Activated CD8-positive, alpha-beta T cell treated with anti-CD3 and anti-CD28 coated beads for 36 hours (primary cell): Measurements from ENCODE around the gene TBXAS1. TPM values are rescaled to one million over a fixed set of nuclear protein-coding genes. Genes with fewer than 3 reads are reported as not detected.

Experiments
- ATAC-seq: fragments of 200-7000 bp; cut with Tn5 transposase; one replicate; pipeline ENCODE4 v1.10.0; 2021; ENCODE audit warnings: mild to moderate bottlenecking, moderate library complexity
- CTCF ChIA-PET: fragments of 350-600 bp; sonication (Branson Sonifier 250); formaldehyde crosslinking; loops from one replicate; lab custom pipeline; 2021; ENCODE audit warnings: antibody characterized with exemption; lab: Charles Lee
- POLR2A ChIA-PET: fragments of 350-600 bp; sonication (Branson Sonifier 250); formaldehyde crosslinking; loops from one replicate; lab custom pipeline; 2021; ENCODE audit warnings: antibody characterized with exemption; lab: Charles Lee
- DNase-seq: peaks from one replicate; pipeline ENCODE4 v3.0.0-alpha.2; 2020
- H3K27ac Mint-ChIP-seq: one replicate; pipeline ENCODE4 v1.8.0; 2021; ENCODE audit warnings: mild to moderate bottlenecking, mixed read lengths
- H3K27me3 Mint-ChIP-seq: one replicate; pipeline ENCODE4 v1.8.0; 2021; ENCODE audit warnings: mixed read lengths
- H3K36me3 Mint-ChIP-seq: one replicate; pipeline ENCODE4 v1.8.0; 2021; ENCODE audit warnings: low read depth, mixed read lengths
- H3K4me1 Mint-ChIP-seq: one replicate; pipeline ENCODE4 v1.8.0; 2021; ENCODE audit warnings: low read depth, mixed read lengths
- H3K4me3 Mint-ChIP-seq: one replicate; pipeline ENCODE4 v1.8.0; 2021; ENCODE audit warnings: mild to moderate bottlenecking, moderate library complexity, mixed read lengths
- H3K9me3 Mint-ChIP-seq: one replicate; pipeline ENCODE4 v1.8.0; 2021; ENCODE audit warnings: mixed read lengths
- CTCF ChIP-seq: fragments of 200-600 bp; IDR thresholded peaks from one replicate; pipeline ENCODE4 v1.8.0; 2022; ENCODE audit warnings: antibody characterized with exemption, mild to moderate bottlenecking
- intact Hi-C: fragments of 100-400 bp; cut with micrococcal nuclease; formaldehyde crosslinking; loops from one replicate; pipeline ENCODE4 v1.10.0; 2022
- total RNA-seq, 2 experiments: library from RNA; stranded (reverse); gene quantifications; one replicate each; pipeline ENCODE4 v1.2.3, GENCODE V29; 2021

TBXAS1 gene
- total RNA-seq, 2 experiments from 2014 or later = 1.5 to 2.1 TPM

- Mint-ChIP-seq H3K4me3 (no peak overlapping the region), H3K36me3 (no peaks in the 10 kb centered on the region), H3K27ac (no peak overlapping the region), H3K4me1 (peaks cover 9% of the 10 kb centered on the region), H3K27me3 (peaks cover 10% of the 10 kb centered on the region), H3K9me3 (peaks cover 8% of the 10 kb centered on the region)
- ChIA-PET CTCF (interaction anchor here (1.2 kb wide), 2 partner anchors 61 to 339 kb away, joined by 3 read pairs; no protein-coding TSS in a partner anchor), POLR2A (interaction anchor here (1.4 kb wide), 1 partner anchor 12 kb away, joined by 4 read pairs; no protein-coding TSS in a partner anchor)
- DNase-seq (no peak), ATAC-seq (no peak)
- intact Hi-C loops = no loop called here
- TF ChIP-seq CTCF = no peak
Observed at GRCh38 chr7:139941421-139941820, 112.4 kb downstream of the TBXAS1 start.

GRCh38 chr7:139941866-139942265 lies 112.8 kb downstream of the TBXAS1 start:
- intact Hi-C loops = no loop called here
- Mint-ChIP-seq H3K36me3 (no peaks in the 10 kb centered on the region), H3K4me3 (no peak overlapping the region), H3K4me1 (peaks cover 9% of the 10 kb centered on the region), H3K27ac (no peak overlapping the region), H3K9me3 (peaks cover 8% of the 10 kb centered on the region), H3K27me3 (peaks cover 10% of the 10 kb centered on the region)
- POLR2A ChIA-PET = no interaction called here
- ATAC-seq (no peak), DNase-seq (no peak)
- TF ChIP-seq CTCF = no peak
- CTCF ChIA-PET = no interaction called here

- intact Hi-C loops = no loop called here
- no peak overlapping the region for H3K27ac Mint-ChIP-seq
- ChIA-PET POLR2A (no interaction called here), CTCF (no interaction called here)
- peaks cover 12% of the 10 kb centered on the region for H3K9me3 Mint-ChIP-seq
- no peak overlapping the region for H3K4me3 Mint-ChIP-seq
- peaks cover 7% of the 10 kb centered on the region for H3K4me1 Mint-ChIP-seq
- ATAC-seq (no peak), DNase-seq (no peak)
- peaks cover 10% of the 10 kb centered on the region for H3K27me3 Mint-ChIP-seq
- no peaks in the 10 kb centered on the region for H3K36me3 Mint-ChIP-seq
- no peak for TF ChIP-seq CTCF
Observed at GRCh38 chr7:139942636-139943035, 113.6 kb downstream of the TBXAS1 start.

- ChIA-PET POLR2A (no interaction called here), CTCF (interaction anchor here (0.9 to 1.0 kb wide), 2 partner anchors 10 to 42 kb away, joined by 3 read pairs; no protein-coding TSS in a partner anchor)
- ATAC-seq = no peak
- peaks cover 12% of the 10 kb centered on the region for H3K9me3 Mint-ChIP-seq
- no peak overlapping the region for H3K4me3 Mint-ChIP-seq
- peaks cover 7% of the 10 kb centered on the region for H3K4me1 Mint-ChIP-seq
- H3K27me3 Mint-ChIP-seq = peaks cover 9% of the 10 kb centered on the region
- DNase-seq = no peak
- H3K27ac Mint-ChIP-seq = no peak overlapping the region
- no peak for TF ChIP-seq CTCF
- H3K36me3 Mint-ChIP-seq = no peaks in the 10 kb centered on the region
- intact Hi-C loops = no loop called here
Observed at GRCh38 chr7:139943401-139943800, 114.3 kb downstream of the TBXAS1 start.

GRCh38 chr7:139944248-139944647 lies 115.2 kb downstream of the TBXAS1 start:
- intact Hi-C loops = no loop called here
- no peak for DNase-seq
- ATAC-seq = no peak
- Mint-ChIP-seq H3K4me1 (peaks cover 7% of the 10 kb centered on the region), H3K27ac (no peak overlapping the region), H3K4me3 (no peak overlapping the region), H3K27me3 (peaks cover 6% of the 10 kb centered on the region), H3K36me3 (no peaks in the 10 kb centered on the region), H3K9me3 (peaks cover 12% of the 10 kb centered on the region)
- ChIA-PET POLR2A (interaction anchor here (1.2 kb wide), 1 partner anchor 26 kb away, joined by 3 read pairs; no protein-coding TSS in a partner anchor), CTCF (interaction anchor here (0.9 to 1.2 kb wide), 3 partner anchors 9 to 299 kb away, joined by 3 read pairs; no protein-coding TSS in a partner anchor)
- no peak for TF ChIP-seq CTCF
